IPS-NIHi7 (cell line): ENCODE measurements around the gene ST8SIA5.

Experiments
- DNase-seq: peaks from one replicate; pipeline ENCODE4 v3.0.0; 2012; ENCODE audit warnings: mixed read lengths; ENCODE audit errors: extremely low spot score

ST8SIA5 gene

GRCh38 chr18:46740046-46740445 lies 16.8 kb downstream of the ST8SIA5 start:
- DNase-seq: no peak

GRCh38 chr18:46738491-46738890 lies 18.4 kb downstream of the ST8SIA5 start:
- no peak for DNase-seq

- no peak for DNase-seq
These were observed 20.1 kb downstream of the ST8SIA5 start for GRCh38 chr18:46736736-46737135.

GRCh38 chr18:46736135-46736534 lies 20.7 kb downstream of the ST8SIA5 start:
- DNase-seq: no peak

- DNase-seq: no peak
These were observed 21.9 kb downstream of the ST8SIA5 start for GRCh38 chr18:46734981-46735380.

- no peak for DNase-seq
These were observed 23.0 kb downstream of the ST8SIA5 start for GRCh38 chr18:46733872-46734271.

GRCh38 chr18:46732801-46733200 lies 24.1 kb downstream of the ST8SIA5 start:
- no peak for DNase-seq

- no peak for DNase-seq
These were observed 24.7 kb downstream of the ST8SIA5 start for GRCh38 chr18:46732201-46732600.

GRCh38 chr18:46731316-46731715 lies 25.5 kb downstream of the ST8SIA5 start:
- DNase-seq: no peak

GRCh38 chr18:46728219-46728930 lies 28.5 kb downstream of the ST8SIA5 start:
- DNase-seq: no peak

- DNase-seq: no peak
These were observed 29.7 kb downstream of the ST8SIA5 start for GRCh38 chr18:46727177-46727576.

- no peak for DNase-seq
These were observed 31.5 kb downstream of the ST8SIA5 start for GRCh38 chr18:46725310-46725709.

GRCh38 chr18:46723856-46724415 lies 32.9 kb downstream of the ST8SIA5 start:
- no peak for DNase-seq

GRCh38 chr18:46722051-46722450 lies 34.8 kb downstream of the ST8SIA5 start:
- DNase-seq: no peak

- DNase-seq: no peak
These were observed 35.5 kb downstream of the ST8SIA5 start for GRCh38 chr18:46721331-46721730.

- no peak for DNase-seq
These were observed 36.3 kb downstream of the ST8SIA5 start for GRCh38 chr18:46720521-46720920.

GRCh38 chr18:46720092-46720491 lies 36.8 kb downstream of the ST8SIA5 start:
- DNase-seq: no peak

GRCh38 chr18:46719388-46719787 lies 37.5 kb downstream of the ST8SIA5 start:
- DNase-seq: no peak

GRCh38 chr18:46718501-46719341 lies 38.1 kb downstream of the ST8SIA5 start:
- no peak for DNase-seq

- no peak for DNase-seq
These were observed 40.0 kb downstream of the ST8SIA5 start for GRCh38 chr18:46716827-46717226.

GRCh38 chr18:46716336-46716735 lies 40.5 kb downstream of the ST8SIA5 start:
- no peak for DNase-seq

- DNase-seq: peak; percentile 53
These were observed 41.8 kb downstream of the ST8SIA5 start for GRCh38 chr18:46715062-46715461.

- DNase-seq: no peak
These were observed 44.4 kb downstream of the ST8SIA5 start for GRCh38 chr18:46712406-46712805.
